Breast epithelium (tissue), 3 donors: ENCODE data around the gene SNAPC3.

ENCODE experiments used
- POLR2A ChIP-seq: fragments of 450-650 bp; IDR thresholded peaks from one replicate; pipeline ENCODE4 v1.6.1; 2016; ENCODE audit warnings: antibody characterized with exemption, mild to moderate bottlenecking, moderate library complexity
- TF ChIP-seq, protein P1 (sequence below), 3 donors: fragments of 450-650 bp; IDR thresholded peaks; one replicate each; pipeline ENCODE4 v1.5.1; 2016 to 2017; ENCODE audit warnings: antibody characterized with exemption in 3 of 3, mild to moderate bottlenecking in 3 of 3, moderate library complexity in 3 of 3

DNA sequence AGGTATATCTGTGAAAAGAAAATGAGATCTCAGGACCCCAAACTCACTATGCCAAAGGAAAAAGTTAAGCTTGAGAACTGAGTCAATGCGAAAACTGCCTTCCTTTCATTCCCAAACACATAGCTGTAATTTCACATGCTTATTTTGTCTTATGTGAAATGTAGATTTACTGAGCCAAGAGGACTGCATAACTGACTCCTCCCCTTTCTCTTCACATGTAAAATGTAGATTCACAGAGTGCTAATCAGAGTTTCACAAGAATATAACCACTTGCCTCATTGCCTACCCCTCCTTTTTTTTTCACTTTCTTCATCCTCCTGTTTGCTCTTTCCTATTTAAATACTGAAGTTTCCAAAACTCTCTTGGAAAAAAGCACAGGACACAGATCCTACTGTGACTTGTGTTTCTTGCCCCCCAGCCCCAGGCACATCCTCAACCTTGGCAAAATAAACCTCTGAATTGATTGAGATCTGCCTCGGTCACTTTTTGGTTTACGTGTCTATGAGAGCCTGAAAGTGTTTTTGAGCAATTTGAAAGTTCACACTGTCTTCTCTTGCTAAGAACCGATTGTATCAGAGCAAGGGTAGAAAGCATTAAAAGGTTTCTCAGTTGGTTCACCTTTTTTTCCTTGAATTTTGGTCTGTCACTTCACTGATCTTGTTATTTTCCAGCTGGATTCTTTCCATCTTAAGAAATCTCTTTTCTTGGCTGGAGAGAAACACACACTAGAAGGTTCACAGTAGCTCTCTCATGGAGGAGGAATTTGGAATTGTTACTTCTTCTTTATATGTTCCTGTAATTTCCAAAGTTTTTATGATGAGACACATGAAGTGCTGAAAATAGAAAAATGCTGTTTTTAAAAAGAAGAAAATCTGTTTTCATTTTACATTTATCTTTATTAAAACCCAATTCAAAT, 44.8 kb upstream of the SNAPC3 start:
- no peak for TF ChIP-seq POLR2A
- TF ChIP-seq, protein P1, sequence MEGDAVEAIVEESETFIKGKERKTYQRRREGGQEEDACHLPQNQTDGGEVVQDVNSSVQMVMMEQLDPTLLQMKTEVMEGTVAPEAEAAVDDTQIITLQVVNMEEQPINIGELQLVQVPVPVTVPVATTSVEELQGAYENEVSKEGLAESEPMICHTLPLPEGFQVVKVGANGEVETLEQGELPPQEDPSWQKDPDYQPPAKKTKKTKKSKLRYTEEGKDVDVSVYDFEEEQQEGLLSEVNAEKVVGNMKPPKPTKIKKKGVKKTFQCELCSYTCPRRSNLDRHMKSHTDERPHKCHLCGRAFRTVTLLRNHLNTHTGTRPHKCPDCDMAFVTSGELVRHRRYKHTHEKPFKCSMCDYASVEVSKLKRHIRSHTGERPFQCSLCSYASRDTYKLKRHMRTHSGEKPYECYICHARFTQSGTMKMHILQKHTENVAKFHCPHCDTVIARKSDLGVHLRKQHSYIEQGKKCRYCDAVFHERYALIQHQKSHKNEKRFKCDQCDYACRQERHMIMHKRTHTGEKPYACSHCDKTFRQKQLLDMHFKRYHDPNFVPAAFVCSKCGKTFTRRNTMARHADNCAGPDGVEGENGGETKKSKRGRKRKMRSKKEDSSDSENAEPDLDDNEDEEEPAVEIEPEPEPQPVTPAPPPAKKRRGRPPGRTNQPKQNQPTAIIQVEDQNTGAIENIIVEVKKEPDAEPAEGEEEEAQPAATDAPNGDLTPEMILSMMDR (IDR thresholded peaks at IDR 0.05), result no peak
